Measurements from ENCODE around the gene SRSF4. TPM values are rescaled to one million over a fixed set of nuclear protein-coding genes. Genes with fewer than 3 reads are reported as not detected.
"Not testable (repeated sequence)": the region's sequence is repeated elsewhere in the genome, so short reads cannot be mapped to it uniquely, and the experiment has no call there.

SRSF4 gene
- total RNA-seq, 4 donors from 2014 or later: 67.1 to 94.7 (median 85.2) TPM

DNA sequence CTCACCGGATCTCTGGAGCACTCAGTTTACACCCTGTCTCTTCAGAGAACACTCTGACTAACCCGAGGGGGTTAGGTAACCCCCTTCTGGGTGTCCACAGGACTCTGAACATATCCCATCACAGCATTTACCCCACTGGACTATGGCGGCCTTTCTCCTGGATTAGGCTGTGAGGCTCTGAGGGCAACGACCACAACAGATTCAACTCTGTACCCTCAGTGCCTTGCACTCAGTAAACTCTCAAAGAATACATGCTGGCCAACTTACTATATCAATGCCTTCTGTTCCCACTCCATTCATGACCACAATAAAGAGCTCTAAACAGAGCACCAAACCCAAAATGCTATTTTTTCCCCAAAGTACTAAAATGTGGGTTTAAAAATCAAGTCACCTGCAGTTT is 43.7 kb upstream of the SRSF4 start:
- H3K9me3 ChIP-seq: no peaks in the 10 kb centered on the region
- intact Hi-C loops (cut with DNase I): no loop called here
- H3K4me3 ChIP-seq (replicated peaks in 1 of 3): no peak overlapping the region
- no peak for DNase-seq
- H3K27me3 ChIP-seq: no peaks in the 10 kb centered on the region
- TF ChIP-seq, protein P1, sequence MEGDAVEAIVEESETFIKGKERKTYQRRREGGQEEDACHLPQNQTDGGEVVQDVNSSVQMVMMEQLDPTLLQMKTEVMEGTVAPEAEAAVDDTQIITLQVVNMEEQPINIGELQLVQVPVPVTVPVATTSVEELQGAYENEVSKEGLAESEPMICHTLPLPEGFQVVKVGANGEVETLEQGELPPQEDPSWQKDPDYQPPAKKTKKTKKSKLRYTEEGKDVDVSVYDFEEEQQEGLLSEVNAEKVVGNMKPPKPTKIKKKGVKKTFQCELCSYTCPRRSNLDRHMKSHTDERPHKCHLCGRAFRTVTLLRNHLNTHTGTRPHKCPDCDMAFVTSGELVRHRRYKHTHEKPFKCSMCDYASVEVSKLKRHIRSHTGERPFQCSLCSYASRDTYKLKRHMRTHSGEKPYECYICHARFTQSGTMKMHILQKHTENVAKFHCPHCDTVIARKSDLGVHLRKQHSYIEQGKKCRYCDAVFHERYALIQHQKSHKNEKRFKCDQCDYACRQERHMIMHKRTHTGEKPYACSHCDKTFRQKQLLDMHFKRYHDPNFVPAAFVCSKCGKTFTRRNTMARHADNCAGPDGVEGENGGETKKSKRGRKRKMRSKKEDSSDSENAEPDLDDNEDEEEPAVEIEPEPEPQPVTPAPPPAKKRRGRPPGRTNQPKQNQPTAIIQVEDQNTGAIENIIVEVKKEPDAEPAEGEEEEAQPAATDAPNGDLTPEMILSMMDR (IDR thresholded peaks at IDR 0.05): no peak
- no peak for TF ChIP-seq POLR2A (IDR thresholded peaks at IDR 0.05)
- peaks cover 4 to 7% of the 10 kb centered on the region in 2 donors for H3K4me1 ChIP-seq
- WGBS, 2 donors: 96% methylated on average over 4 of the region's 4 CpGs
- H3K36me3 ChIP-seq: no peaks in the 10 kb centered on the region
- H3K27ac ChIP-seq: no peak overlapping the region

DNA sequence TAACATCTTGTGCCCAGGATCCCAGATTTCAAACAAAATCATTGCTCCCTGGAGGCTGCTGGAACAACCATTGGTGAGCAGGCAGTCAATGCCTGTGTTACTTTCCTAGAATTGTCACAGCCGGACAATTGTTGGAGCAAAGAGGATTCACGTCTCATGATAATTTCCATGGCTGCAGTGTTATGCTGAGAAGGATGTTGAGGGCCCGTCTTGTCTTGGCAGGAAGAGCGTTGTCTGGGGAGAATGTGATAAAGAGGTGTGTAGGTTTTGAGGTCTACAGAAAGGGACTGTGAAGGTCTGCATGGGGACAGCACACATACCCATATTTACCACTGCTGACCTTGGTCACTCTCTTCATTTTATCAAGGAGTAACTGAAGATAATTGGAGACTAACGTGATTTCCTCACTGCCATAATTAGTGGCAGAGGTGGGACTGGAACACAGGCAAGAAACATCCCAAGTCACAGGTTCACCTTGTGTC is 42.7 kb upstream of the SRSF4 start:
- Histone ChIP-seq H3K36me3 (peaks cover 0 to 5% of the 10 kb centered on the region in 2 donors), H3K9me3 (no peaks in the 10 kb centered on the region), H3K27me3 (no peaks in the 10 kb centered on the region), H3K27ac (no peak overlapping the region), H3K4me1 (no peaks in the 10 kb centered on the region), H3K4me3 (replicated peaks in 1 of 3) (no peak overlapping the region)
- WGBS, 2 donors: 97% methylated on average over 5 of the region's 5 CpGs
- no peak for DNase-seq
- intact Hi-C loops (cut with DNase I): no loop called here
- TF ChIP-seq POLR2A (IDR thresholded peaks at IDR 0.05): no peak
- TF ChIP-seq, protein P1 (IDR thresholded peaks at IDR 0.05): no peak

DNA sequence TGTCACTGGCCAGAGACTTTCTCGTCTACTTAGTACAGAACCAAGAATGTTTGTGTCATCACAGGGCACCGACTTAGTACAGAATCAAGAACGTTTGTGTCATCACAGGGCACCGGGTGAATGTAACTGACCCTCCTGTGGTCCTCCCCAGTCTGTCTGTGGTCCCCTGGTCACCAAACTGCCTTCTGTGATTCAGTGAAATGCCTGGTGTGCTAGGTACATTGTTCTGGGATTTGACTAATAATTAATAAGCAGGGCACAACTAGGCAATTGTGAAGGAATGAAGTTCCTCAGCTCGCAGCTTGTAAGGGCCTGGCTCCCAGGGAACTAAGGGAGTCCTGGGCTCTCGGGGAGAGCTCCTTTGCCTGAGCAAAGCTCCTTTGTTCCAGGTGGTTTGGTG is 41.8 kb upstream of the SRSF4 start:
- H3K9me3 ChIP-seq: no peaks in the 10 kb centered on the region
- peaks cover 0 to 5% of the 10 kb centered on the region in 2 donors for H3K36me3 ChIP-seq
- H3K4me1 ChIP-seq: no peaks in the 10 kb centered on the region
- H3K27me3 ChIP-seq: no peaks in the 10 kb centered on the region
- TF ChIP-seq POLR2A (IDR thresholded peaks at IDR 0.05): no peak
- TF ChIP-seq, protein P1 (IDR thresholded peaks at IDR 0.05): no peak
- H3K4me3 ChIP-seq (replicated peaks in 1 of 3): no peak overlapping the region
- no peak for DNase-seq
- WGBS, 2 donors: 86 to 88% methylated on average over 5 to 6 of the region's 6 CpGs
- intact Hi-C loops (cut with DNase I): no loop called here
- no peak overlapping the region for H3K27ac ChIP-seq

DNA sequence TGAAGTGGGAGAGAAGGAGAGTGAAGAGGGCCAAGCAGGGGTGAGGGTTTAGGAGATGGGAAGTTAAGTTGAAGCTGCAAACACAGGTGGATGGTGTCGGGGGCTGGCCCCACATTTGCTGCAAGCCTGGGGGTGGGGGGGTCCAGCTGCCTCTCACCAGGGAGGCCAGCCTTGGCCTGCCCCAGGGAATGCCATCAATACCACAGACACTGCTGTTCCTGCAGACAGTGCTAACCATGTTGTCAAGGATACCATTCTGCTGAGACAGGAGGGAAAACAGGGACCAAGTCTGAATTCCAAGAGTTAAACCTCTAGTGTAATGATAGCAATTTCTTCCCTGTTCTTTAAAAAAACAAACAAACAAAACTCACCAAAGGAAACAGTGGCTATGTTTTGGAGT is 41.0 kb upstream of the SRSF4 start:
- no peak for DNase-seq
- H3K4me3 ChIP-seq (replicated peaks in 1 of 3): no peak overlapping the region
- intact Hi-C loops (cut with DNase I): no loop called here
- WGBS, 2 donors: 57 to 69% methylated on average over 1 of the region's 1 CpG
- no peaks in the 10 kb centered on the region for H3K27me3 ChIP-seq
- TF ChIP-seq, protein P1 (IDR thresholded peaks at IDR 0.05): no peak
- TF ChIP-seq POLR2A (IDR thresholded peaks at IDR 0.05): no peak
- no peak overlapping the region for H3K27ac ChIP-seq
- H3K36me3 ChIP-seq: peaks cover 0 to 5% of the 10 kb centered on the region in 2 donors
- H3K9me3 ChIP-seq: no peaks in the 10 kb centered on the region
- H3K4me1 ChIP-seq: no peaks in the 10 kb centered on the region

DNA sequence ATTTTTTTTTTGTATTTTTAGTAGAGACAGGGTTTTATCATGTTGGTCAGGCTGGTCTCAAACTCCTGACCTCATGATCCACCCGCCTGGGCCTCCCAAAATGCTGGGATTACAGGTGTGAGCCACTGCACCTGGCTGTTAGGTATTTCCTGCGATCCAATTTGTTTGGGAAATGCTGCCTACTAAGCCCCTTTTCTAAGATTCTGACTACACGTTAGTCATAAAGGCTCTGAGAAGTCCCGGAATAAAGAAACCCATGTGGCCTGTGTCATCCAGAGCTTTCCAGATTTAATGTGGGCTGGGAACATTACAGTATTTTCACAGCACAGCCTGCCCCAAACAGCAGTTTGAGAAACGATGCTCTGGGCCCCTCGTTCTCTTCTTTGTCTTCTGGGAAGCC is 40.6 kb upstream of the SRSF4 start:
- H3K9me3 ChIP-seq; H3K27me3 ChIP-seq; H3K27ac ChIP-seq; intact Hi-C loops (cut with DNase I); H3K4me1 ChIP-seq; DNase-seq; H3K4me3 ChIP-seq (replicated peaks in 1 of 3); H3K36me3 ChIP-seq: not testable (repeated sequence)
- WGBS, 2 donors: 83 to 84% methylated on average over 6 of the region's 6 CpGs

DNA sequence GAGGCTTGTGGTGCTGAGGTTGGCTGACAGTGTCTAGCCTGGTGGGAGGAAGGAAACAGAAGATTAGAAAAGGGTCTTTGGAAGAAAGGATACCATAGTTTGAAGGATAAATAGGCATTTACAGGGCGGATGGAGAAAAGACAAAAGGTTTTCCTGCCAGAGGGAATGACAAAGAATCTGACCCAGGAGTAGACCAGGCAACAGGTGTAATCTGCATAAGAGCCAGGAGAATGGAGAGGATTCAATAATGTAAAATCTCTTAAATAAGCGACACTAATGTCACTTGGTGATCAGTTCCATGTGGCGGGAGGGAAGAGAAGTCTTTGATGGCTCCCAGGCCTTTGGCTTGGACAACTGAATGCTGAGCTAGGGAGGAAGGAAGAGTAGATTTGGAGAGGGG is 39.6 kb upstream of the SRSF4 start:
- no peak for TF ChIP-seq POLR2A (IDR thresholded peaks at IDR 0.05)
- TF ChIP-seq, protein P1 (IDR thresholded peaks at IDR 0.05): no peak
- H3K9me3 ChIP-seq: no peaks in the 10 kb centered on the region
- DNase-seq: no peak
- peaks cover 0 to 5% of the 10 kb centered on the region in 2 donors for H3K36me3 ChIP-seq
- WGBS, 2 donors: 93 to 98% methylated on average over 3 of the region's 3 CpGs
- no peak overlapping the region for H3K27ac ChIP-seq
- no peaks in the 10 kb centered on the region for H3K27me3 ChIP-seq
- no peak overlapping the region for H3K4me3 ChIP-seq (replicated peaks in 1 of 3)
- intact Hi-C loops (cut with DNase I): no loop called here
- H3K4me1 ChIP-seq: no peaks in the 10 kb centered on the region

All from thyroid gland (tissue), 4 donors.